GM18508 (cell line): ENCODE data around the gene PDC.
"Not testable (repeated sequence)": the region's sequence is repeated elsewhere in the genome, so short reads cannot be mapped to it uniquely, and the experiment has no call there.

Experiments
- ATAC-seq: cut with Tn5 transposase; IDR thresholded peaks from one replicate; pipeline ENCODE4 v1.9.1; 2021; ENCODE audit warnings: moderate number of reproducible peaks; ENCODE audit not compliant: insufficient read depth, unreplicated experiment

PDC gene

DNA sequence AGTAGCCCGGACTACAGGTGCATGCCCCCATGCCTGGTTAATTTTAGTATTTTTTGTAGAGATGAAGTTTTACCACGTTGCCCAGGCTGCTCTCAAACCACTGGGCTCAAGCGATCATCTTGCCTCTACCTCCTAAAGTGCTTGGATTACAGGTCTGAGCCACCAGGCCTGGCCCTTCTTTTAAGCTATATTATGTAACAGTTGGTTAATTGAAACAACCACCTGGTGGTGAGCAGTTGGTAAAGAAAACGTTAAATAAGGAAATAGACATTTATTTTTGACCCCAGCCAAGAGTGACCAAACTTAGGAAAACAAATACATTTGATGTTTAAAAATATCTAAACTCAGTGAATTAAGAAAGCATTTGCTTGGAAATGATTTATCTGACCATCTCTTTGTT, 12.1 kb upstream of the PDC start:
- ATAC-seq = no peak

DNA sequence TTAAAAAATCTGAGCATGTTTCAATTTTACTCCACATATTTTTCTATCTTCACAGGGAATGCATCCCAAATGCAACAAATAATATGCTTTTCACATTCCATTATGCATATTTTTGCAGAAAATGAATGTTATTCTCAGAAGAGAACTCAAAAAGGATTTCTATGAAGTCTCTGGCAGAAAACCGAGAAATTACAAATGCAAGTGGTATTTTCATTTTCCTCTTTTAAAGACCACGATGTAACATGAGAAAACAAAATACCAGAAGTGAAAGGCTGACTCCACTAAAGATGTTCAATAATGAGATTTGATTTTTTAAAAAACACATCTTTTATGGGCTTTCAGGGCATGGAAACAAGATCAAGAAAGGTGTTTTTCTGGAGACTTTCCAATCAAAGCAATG, 5.0 kb upstream of the PDC start:
- ATAC-seq = no peak

DNA sequence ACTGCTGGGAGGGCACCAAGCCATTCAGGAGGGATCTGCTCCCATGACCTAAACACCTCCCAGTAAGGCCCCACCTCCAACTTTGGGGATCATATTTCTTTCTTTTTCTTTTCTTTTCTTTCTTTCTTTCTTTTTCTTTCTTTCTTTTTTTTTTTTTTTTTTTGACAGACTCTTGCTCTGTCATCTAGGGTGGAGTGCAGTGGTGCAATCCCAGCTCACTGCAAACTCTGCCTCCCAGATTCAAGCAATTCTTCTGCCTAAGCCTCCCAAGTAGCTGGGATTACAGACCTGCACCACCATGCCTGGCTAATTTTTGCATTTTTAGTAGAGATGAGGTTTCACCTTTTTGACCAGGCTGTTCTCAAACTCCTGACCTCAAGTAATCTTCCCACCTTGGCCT, 4.6 kb upstream of the PDC start:
- ATAC-seq = not testable (repeated sequence)

DNA sequence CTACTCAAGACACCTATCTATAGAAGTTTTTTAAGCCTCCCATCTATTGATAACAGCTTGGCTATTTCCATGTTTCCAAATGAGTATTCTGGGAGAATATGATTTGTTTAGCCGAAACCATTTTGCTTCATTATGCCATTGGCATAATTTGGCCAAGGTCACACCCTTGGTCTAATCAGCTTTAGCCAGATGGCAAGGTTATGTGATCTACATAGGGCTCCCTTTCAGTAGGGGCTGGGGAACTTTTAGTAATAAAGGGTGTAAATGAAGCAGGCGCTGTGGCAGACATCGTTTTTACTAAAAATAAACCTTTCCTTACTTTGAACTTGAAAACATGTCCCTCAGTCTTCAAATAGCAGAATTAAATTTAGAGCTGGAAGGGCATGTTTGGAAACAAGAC, 3.0 kb upstream of the PDC start:
- ATAC-seq = no peak

GRCh38 chr1:186463511-186463910, 2.6 kb upstream of the PDC start:
- no peak for ATAC-seq

DNA sequence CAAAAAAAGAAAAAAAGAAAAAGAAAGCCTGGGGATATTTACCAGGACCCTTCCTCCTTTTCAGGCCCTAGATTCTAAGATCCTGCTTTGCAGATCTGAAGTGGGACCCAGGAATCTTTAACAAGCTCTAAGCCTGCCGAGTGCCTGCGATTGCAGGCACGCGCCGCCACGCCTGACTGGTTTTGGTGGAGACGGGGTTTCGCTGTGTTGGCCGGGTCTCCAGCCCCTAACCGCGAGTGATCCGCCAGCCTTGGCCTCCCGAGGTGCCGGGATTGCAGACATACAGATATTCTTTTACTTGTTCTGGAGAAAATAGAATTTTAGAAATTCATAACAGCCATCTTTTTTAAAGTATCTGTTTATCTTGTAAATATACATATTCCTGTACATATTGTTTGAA, 1.8 kb downstream of the PDC start:
- ATAC-seq = not testable (repeated sequence)

DNA sequence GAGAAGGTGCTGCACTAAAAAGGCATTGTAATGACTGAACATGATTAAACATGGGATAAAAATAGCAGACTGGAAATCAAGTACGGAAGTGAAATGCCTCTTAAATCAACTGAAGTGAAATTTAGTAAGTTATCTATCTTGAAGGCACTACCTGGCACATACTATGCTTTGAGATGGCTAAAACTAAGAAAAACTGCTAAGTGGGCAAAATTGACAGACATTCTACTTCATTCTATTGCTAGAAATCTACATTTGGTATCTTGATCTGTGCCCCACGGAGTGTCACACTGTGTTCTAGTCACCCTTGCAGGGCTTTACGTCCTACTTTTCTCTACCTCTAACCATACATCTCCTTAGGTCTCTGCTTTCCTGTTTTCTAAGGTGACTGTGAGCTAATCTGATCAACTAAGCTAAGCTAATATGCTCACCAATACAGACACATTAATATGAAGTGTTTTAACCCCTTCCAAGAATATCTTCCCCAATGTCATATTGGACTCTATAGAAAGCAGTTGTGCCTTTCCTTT, 4.1 kb downstream of the PDC start:
- no peak for ATAC-seq

DNA sequence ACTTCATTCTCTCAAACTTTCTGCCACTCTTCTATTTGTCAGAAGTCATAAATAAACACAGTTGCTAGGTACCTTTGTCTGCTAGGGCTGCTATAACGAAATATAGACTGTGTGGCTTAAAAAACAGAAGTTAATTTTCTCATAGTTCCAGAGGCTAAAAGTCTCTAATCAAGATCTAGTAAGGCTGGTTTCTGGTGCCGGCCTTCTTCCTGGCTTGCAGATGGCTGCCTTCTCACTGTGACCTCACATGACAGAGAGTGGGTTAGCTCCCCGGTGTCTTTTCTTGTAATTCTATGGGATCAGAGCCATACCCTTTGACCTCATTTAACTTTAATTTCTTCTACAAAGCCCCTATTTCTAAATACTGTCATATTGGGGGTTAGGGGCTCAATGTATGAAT, 5.9 kb downstream of the PDC start:
- no peak for ATAC-seq

DNA sequence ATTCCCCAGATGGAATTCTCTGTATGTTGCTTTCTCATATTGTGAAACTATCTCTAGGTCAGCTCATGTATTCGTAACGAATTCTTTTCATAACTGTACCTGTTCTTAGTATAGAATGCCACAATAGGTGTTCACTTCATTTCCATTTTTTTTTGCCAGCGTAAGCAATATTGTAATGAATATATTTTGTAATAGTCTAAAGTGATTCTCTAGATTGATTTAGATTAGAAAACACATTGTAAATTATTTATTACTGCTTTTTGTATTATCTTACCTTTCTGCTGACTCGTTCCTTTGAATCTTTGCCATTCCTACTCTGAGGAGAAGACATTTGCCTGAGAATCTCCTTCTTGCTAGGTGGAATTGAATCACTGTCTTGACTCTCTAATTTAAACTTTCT, 14.8 kb downstream of the PDC start:
- no peak for ATAC-seq

GRCh38 chr1:186443638-186444037, 17.3 kb downstream of the PDC start:
- ATAC-seq = no peak

GRCh38 chr1:186442651-186443375, 18.1 kb downstream of the PDC start:
- no peak for ATAC-seq

DNA sequence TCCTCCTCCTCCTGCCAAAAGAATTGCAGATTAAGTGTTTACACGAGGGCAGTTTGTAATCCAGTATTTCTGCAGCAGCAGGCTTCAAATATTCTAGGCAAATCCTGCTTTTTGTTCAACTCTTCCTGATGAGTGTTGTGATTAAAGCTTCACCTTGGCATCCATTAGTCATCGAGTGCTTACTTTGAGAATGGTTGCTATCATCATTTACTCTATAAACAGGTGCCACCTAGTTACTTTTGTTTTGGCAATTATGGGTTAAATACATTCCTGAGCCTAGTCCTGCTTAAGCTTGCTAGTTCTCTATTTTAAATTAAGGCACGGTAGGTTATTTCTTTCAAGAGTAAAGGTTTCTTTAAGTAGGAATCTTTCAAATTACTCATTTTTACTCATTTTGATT, 20.3 kb downstream of the PDC start:
- ATAC-seq = no peak

- no peak for ATAC-seq
These were observed 22.3 kb downstream of the PDC start for GRCh38 chr1:186438567-186438966.

- no peak for ATAC-seq
These were observed 25.6 kb downstream of the PDC start for GRCh38 chr1:186435336-186435735.

GRCh38 chr1:186429017-186429416, 31.9 kb downstream of the PDC start:
- ATAC-seq = no peak

GRCh38 chr1:186426118-186426517, 34.8 kb downstream of the PDC start:
- no peak for ATAC-seq

GRCh38 chr1:186424539-186424938, 36.4 kb downstream of the PDC start:
- ATAC-seq = no peak

GRCh38 chr1:186421446-186421845, 39.5 kb downstream of the PDC start:
- no peak for ATAC-seq

DNA sequence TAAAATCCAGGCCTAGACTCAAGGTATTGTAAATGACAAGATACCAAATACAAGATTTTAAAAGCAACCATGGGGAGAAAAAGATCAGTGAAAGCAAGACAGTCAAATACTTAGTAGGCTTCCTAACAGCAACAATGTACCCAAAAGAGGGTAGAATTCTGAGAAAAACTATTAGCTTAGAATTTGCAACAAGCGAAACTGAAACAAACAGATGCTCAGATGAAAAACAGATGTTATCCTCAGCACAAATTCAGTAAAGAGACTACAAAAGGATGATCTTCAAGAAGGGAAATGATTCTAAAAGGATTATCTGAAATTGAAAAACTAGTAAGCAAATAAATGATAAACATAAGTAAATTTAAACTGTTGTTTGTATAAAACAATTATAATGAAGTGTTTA, 40.0 kb downstream of the PDC start:
- ATAC-seq = peak; percentile 71

DNA sequence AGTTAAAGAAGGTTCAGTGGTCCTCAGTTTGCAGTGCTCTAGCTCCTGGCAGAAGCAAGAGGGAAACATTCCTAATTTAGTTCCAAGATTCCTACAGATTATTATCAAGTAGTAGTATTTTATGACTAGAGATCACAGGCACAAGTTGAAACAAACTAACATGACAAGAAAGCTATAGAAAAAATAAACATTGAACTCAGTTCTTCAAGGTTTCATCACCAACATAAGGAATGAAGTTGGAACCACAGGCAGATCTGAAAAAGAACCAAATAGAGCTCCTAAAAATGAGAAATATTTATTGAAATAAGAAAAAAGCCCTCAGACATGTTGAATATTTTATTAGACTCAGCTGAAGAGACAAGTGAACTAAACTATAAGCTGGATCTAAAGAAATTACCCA, 40.6 kb downstream of the PDC start:
- ATAC-seq = no peak

- ATAC-seq = no peak
These were observed 42.4 kb downstream of the PDC start for GRCh38 chr1:186418503-186418902.

GRCh38 chr1:186413319-186413718, 47.6 kb downstream of the PDC start:
- ATAC-seq = no peak
